ENCODE measurements around the gene EDEM2. TPM values are rescaled to one million over a fixed set of nuclear protein-coding genes. Genes with fewer than 3 reads are reported as not detected.
"Not testable (repeated sequence)": the region's sequence is repeated elsewhere in the genome, so short reads cannot be mapped to it uniquely, and the experiment has no call there.

Gene EDEM2
- 10 to 100 TPM; 24.2 to 24.8 TPM for total RNA-seq
- polyA plus RNA-seq: 10 to 100 TPM; 35.2 to 38.2 (median 37.6) TPM
- total RNA-seq: 27.0 to 36.6 (median 32.8) reads per million in 6 experiments

- H3K36me3 Mint-ChIP-seq: peaks cover 0 to 34% (median 2%) of the 10 kb centered on the region in 3 donors
- DNase-seq (peak; percentile 88 to 96 (median 92)), ATAC-seq (peak; percentile 90 to 91)
- no peaks in the 10 kb centered on the region for H3K9me3 Mint-ChIP-seq
- POLR2A ChIA-PET: interaction anchor here (0.8 to 4.0 kb wide), 18 partner anchors 10 to 595 kb away, joined by 3 to 62 read pairs (median 5); partner anchors contain the start of genes CEP250, EIF6, MMP24OS and RBM39
- H3K4me1 Mint-ChIP-seq: peaks cover 11 to 47% (median 36%) of the 10 kb centered on the region in 4 donors
- H3K27me3 Mint-ChIP-seq: no peaks in the 10 kb centered on the region
- H3K4me3 Mint-ChIP-seq: peak within 1 kb of the TSS; percentile 91 to 99 (median 96)
- H3K27ac Mint-ChIP-seq: peak within 1 kb of the TSS; percentile 91 to 98 (median 95)
Measured at GRCh38 chr20:35146920-35147574, at the start of gene EDEM2. TSS of gene EDEM2 (minus strand) at chr20:35147336. CDS start at chr20:35147258, 78 bp downstream.

GRCh38 chr20:35196313-35196712 lies 49.2 kb upstream of the EDEM2 start:
- DNase-seq: no peak
- POLR2A ChIA-PET: interaction anchor here (0.6 to 1.0 kb wide), 2 partner anchors 30 to 109 kb away, joined by 3 read pairs; no protein-coding TSS in a partner anchor

GRCh38 chr20:35193031-35193791 lies 46.1 kb upstream of the EDEM2 start:
- Mint-ChIP-seq H3K36me3 (peaks cover 15 to 33% (median 20%) of the 10 kb centered on the region in 3 donors), H3K9me3 (peaks cover 6 to 19% (median 11%) of the 10 kb centered on the region in 9 donors)
- not testable (repeated sequence) for H3K4me3 Mint-ChIP-seq, H3K27me3 Mint-ChIP-seq, H3K27ac Mint-ChIP-seq, H3K4me1 Mint-ChIP-seq, DNase-seq, ATAC-seq
- POLR2A ChIA-PET: interaction anchor here (2.5 kb wide), 1 partner anchor 46 kb away, joined by 13 read pairs; the partner anchor contains the start of gene EDEM2

More at GRCh38 chr20:35196313-35196712, 49.2 kb upstream of the EDEM2 start:
- no peak for ATAC-seq
- H3K27ac Mint-ChIP-seq: no peak overlapping the region
- no peaks in the 10 kb centered on the region for H3K4me1 Mint-ChIP-seq
- H3K36me3 Mint-ChIP-seq: peaks cover 22 to 38% (median 23%) of the 10 kb centered on the region in 3 donors
- H3K9me3 Mint-ChIP-seq: peaks cover 0 to 26% (median 15%) of the 10 kb centered on the region in 9 donors
- no peaks in the 10 kb centered on the region for H3K27me3 Mint-ChIP-seq
- no peak overlapping the region for H3K4me3 Mint-ChIP-seq

- peaks cover 15 to 30% (median 20%) of the 10 kb centered on the region in 3 donors for H3K36me3 Mint-ChIP-seq
- no peak for ATAC-seq
- H3K4me3 Mint-ChIP-seq: no peak overlapping the region
- H3K9me3 Mint-ChIP-seq: peaks cover 5 to 17% (median 10%) of the 10 kb centered on the region in 9 donors
- POLR2A ChIA-PET: no interaction called here
- DNase-seq: no peak
- no peak overlapping the region for H3K27ac Mint-ChIP-seq
- H3K4me1 Mint-ChIP-seq: no peaks in the 10 kb centered on the region
- no peaks in the 10 kb centered on the region for H3K27me3 Mint-ChIP-seq
Measured at GRCh38 chr20:35192118-35192872, 45.2 kb upstream of the EDEM2 start.

- no peak overlapping the region for H3K27ac Mint-ChIP-seq
- H3K27me3 Mint-ChIP-seq: no peaks in the 10 kb centered on the region
- no peak for ATAC-seq
- H3K4me1 Mint-ChIP-seq: no peaks in the 10 kb centered on the region
- peaks cover 2 to 10% (median 6%) of the 10 kb centered on the region in 9 donors for H3K9me3 Mint-ChIP-seq
- H3K36me3 Mint-ChIP-seq: peaks cover 9 to 24% (median 20%) of the 10 kb centered on the region in 3 donors
- POLR2A ChIA-PET: no interaction called here
- no peak for DNase-seq
- H3K4me3 Mint-ChIP-seq: no peak overlapping the region
Measured at GRCh38 chr20:35191419-35192117, 44.4 kb upstream of the EDEM2 start.

- POLR2A ChIA-PET: no interaction called here
- Mint-ChIP-seq H3K4me1 (no peaks in the 10 kb centered on the region), H3K4me3 (no peak overlapping the region), H3K27me3 (no peaks in the 10 kb centered on the region), H3K9me3 (peaks cover 0 to 9% (median 2%) of the 10 kb centered on the region in 9 donors), H3K36me3 (peaks cover 5 to 26% (median 16%) of the 10 kb centered on the region in 3 donors), H3K27ac (peak overlapping the region in 1 of 10 donors; percentile 30)
- no peak for ATAC-seq
- no peak for DNase-seq
Measured at GRCh38 chr20:35190556-35190955, 43.4 kb upstream of the EDEM2 start.

- H3K9me3 Mint-ChIP-seq, POLR2A ChIA-PET, H3K4me1 Mint-ChIP-seq, H3K27me3 Mint-ChIP-seq, ATAC-seq, H3K4me3 Mint-ChIP-seq, DNase-seq: not testable (repeated sequence)
- H3K36me3 Mint-ChIP-seq: peaks cover 0 to 33% (median 14%) of the 10 kb centered on the region in 3 donors
- H3K27ac Mint-ChIP-seq: peak overlapping the region in 1 of 10 donors; percentile 36
Measured at GRCh38 chr20:35189223-35189622, 42.1 kb upstream of the EDEM2 start.

- Mint-ChIP-seq H3K4me1 (no peaks in the 10 kb centered on the region), H3K4me3 (no peak overlapping the region), H3K36me3 (peaks cover 0 to 35% (median 20%) of the 10 kb centered on the region in 3 donors), H3K27ac (peak overlapping the region in 1 of 10 donors; percentile 48), H3K27me3 (no peaks in the 10 kb centered on the region), H3K9me3 (peaks cover 0 to 9% (median 0%) of the 10 kb centered on the region in 9 donors)
- DNase-seq: no peak
- POLR2A ChIA-PET: interaction anchor here (0.5 kb wide), 1 partner anchor 9 kb away, joined by 3 read pairs; no protein-coding TSS in a partner anchor
- ATAC-seq: no peak
Measured at GRCh38 chr20:35187584-35188190, 40.6 kb upstream of the EDEM2 start.

GRCh38 chr20:35186691-35187289 lies 39.7 kb upstream of the EDEM2 start:
- H3K4me1 Mint-ChIP-seq, H3K27ac Mint-ChIP-seq, DNase-seq, ATAC-seq, H3K9me3 Mint-ChIP-seq, POLR2A ChIA-PET, H3K4me3 Mint-ChIP-seq, H3K27me3 Mint-ChIP-seq: not testable (repeated sequence)
- peaks cover 0 to 39% (median 24%) of the 10 kb centered on the region in 3 donors for H3K36me3 Mint-ChIP-seq

GRCh38 chr20:35181731-35182130 lies 34.6 kb upstream of the EDEM2 start:
- Mint-ChIP-seq H3K27ac (no peak overlapping the region), H3K9me3 (no peaks in the 10 kb centered on the region), H3K27me3 (no peaks in the 10 kb centered on the region), H3K4me3 (no peak overlapping the region), H3K36me3 (peaks cover 0 to 35% (median 33%) of the 10 kb centered on the region in 3 donors), H3K4me1 (peaks cover 0 to 3% (median 0%) of the 10 kb centered on the region in 4 donors)
- ATAC-seq (no peak), DNase-seq (no peak)
- POLR2A ChIA-PET: no interaction called here

GRCh38 chr20:35180266-35180665 lies 33.1 kb upstream of the EDEM2 start:
- POLR2A ChIA-PET: interaction anchor here (0.5 to 1.2 kb wide), 2 partner anchors 10 to 1630 kb away, joined by 3 to 6 read pairs; no protein-coding TSS in a partner anchor

More at GRCh38 chr20:35180266-35180665, 33.1 kb upstream of the EDEM2 start:
- Mint-ChIP-seq H3K27ac (no peak overlapping the region), H3K27me3 (no peaks in the 10 kb centered on the region), H3K4me1 (peaks cover 0 to 3% (median 0%) of the 10 kb centered on the region in 4 donors), H3K36me3 (peaks cover 0 to 47% (median 25%) of the 10 kb centered on the region in 3 donors), H3K9me3 (no peaks in the 10 kb centered on the region), H3K4me3 (no peak overlapping the region)
- ATAC-seq (no peak), DNase-seq (no peak)

All from naive thymus-derived CD8-positive, alpha-beta T cell (primary cell).